Activated CD4-positive, alpha-beta T cell treated with anti-CD3 and anti-CD28 coated beads for 1 hour (primary cell): Measurements from ENCODE around the gene PYM1.

ENCODE experiments used
- DNase-seq: peaks from one replicate; pipeline ENCODE4 v3.0.0-alpha.2; 2020

The PYM1 gene

GRCh38 chr12:55927588-55928502 is at the start of gene PYM1:
PYM1 (minus strand) TSS chr12:55927894; CDS start chr12:55927761, 133 bp downstream.
- DNase-seq: peak; percentile 52

DNA sequence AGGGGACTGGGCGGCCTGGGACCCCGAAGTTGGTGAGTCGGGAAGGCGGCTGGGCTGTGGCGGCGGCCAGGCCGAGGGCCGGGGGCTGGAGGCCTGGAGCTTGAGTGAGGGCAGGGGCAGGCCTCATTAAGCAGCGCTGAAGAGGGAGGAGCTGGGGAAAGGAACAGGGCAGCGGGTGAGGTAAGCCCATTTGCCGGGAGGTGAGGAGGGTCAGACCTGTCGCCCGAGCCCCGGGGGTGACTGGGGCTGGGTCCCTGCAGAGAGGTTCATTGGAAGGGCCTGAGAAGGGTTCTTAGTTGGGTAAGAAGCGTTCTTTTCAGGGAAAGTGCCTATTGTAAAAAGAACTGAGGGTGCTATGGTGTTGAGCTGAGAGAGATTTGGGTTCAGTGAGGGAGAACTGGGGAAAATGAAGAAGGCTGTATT is 46.6 kb upstream of the PYM1 start:
- no peak for DNase-seq

- peak; percentile 97 for DNase-seq
Measured at GRCh38 chr12:55973599-55974307, 46.1 kb upstream of the PYM1 start, which contains the start of gene RAB5B. RAB5B (plus strand) TSS chr12:55974078; CDS start chr12:55986961, 12,883 bp downstream.

DNA sequence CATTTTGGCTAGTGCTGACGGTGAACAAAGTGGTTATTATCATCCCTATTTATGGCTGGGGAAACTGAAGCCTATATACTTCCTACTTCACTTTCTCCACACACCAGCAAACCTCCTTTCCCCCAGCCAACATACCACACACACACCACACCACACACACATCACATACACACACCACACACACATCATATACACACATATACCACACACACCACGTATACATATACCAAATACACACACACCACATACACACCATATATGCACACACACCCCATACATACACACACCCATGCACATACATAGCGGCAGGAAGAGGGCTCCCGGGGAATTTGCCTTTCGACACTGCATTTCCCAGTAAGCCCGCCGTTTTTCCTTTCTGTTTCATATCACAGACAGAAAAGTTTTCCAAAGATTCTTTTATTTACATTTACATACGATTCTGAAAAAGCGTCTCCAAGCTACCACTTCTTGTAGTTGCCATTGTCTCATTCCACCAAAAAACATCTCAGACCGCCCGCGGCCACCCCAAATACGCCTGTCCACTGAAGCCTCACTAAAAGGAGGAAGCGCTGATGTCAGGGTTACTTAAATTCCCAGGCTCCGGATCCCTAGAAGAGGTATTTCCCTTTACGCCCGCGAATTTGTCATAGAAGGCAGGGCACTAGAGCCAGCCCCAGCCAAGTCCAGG is 45.4 kb upstream of the PYM1 start:
- no peak for DNase-seq

DNA sequence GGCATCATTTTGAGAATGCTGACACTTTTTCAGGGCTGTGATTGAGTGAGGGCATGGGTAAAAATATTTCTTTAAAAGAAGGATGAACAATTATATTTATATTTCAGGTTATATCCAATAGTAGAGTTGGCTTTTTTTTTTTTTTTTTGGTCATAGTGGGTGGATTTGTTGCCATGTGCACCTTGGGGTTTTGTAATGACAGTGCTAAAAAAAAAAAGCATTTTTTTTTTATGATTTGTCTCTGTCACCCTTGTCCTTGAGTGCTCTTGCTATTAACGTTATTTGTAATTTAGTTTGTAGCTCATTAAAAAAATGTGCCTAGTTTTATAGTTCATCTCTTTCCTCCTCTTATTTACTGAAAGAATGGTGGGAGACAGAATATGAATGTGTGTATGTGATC is 44.8 kb upstream of the PYM1 start:
- no peak for DNase-seq

DNA sequence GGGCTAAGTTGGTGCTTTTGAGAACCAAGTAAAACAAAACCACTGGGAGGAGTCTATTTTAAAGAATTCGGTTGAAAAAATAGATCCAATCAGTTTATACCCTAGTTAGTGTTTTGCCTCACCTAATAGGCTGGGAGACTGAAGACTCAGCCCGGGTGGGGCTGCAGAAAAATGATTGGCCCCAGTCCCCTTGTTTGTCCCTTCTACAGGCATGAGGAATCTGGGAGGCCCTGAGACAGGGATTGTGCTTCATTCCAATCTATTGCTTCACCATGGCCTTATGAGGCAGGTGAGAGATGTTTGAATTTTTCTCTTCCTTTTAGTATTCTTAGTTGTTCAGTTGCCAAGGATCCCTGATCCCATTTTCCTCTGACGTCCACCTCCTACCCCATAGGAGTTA is 44.3 kb upstream of the PYM1 start:
- no peak for DNase-seq

DNA sequence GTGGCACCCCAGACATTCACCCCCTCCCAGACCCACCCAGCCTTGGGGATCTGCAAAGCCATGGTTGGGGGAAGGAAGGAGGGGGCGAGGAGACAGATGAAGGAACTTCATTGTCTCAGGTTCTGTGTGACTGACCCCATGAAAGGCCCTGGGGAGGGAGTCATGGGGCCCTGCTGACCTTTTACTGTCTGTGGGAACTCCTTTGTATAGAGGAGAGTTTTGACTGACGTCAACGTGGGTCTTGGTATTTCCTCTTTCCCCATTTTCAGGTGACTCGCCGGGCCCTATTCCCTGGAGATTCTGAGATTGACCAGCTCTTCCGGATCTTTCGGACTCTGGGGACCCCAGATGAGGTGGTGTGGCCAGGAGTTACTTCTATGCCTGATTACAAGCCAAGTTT is 43.1 kb upstream of the PYM1 start:
- DNase-seq: no peak

GRCh38 chr12:55969356-55969755 is 41.7 kb upstream of the PYM1 start:
- no peak for DNase-seq

DNA sequence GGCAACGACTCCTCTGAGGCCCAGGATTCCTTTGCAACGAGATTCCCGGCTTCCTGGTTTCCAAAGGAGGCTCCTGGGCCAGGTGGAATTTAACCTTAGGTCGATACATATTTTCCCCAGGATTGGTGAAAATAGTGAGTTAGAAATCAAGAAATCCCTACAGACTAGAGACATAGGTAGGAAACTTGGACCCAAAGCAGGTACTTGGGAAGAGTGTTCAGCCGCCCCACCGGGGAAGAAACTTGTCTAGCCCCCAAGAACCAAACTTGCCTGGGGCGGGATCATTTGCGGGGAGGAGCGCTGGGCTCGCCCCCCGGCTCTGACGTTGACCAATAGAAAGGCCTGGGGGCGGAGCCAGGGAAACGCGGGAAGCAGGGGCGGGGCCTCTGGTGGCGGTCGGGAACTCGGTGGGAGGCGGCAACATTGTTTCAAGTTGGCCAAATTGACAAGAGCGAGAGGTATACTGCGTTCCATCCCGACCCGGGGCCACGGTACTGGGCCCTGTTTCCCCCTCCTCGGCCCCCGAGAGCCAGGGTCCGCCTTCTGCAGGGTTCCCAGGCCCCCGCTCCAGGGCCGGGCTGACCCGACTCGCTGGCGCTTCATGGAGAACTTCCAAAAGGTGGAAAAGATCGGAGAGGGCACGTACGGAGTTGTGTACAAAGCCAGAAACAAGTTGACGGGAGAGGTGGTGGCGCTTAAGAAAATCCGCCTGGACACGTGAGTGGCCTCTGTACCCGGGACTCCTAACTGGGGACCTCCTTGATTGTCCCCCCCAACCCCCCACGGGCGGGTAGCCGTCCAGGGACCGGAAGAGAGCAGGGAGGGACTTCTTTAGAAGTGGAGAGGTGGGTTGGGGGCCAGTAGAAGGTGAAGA is 39.0 kb upstream of the PYM1 start, which contains the start of gene CDK2:
TSS of gene CDK2 (plus strand) at position 423 of the 874 bp plus-strand sequence. CDS start at position 602, 179 bp downstream.
- DNase-seq: peak; percentile 80

- no peak for DNase-seq
Measured at GRCh38 chr12:55965941-55966407, 38.3 kb upstream of the PYM1 start, which contains the start of gene PMEL. PMEL (minus strand) TSS chr12:55966042; CDS start chr12:55966011, 31 bp downstream.

DNA sequence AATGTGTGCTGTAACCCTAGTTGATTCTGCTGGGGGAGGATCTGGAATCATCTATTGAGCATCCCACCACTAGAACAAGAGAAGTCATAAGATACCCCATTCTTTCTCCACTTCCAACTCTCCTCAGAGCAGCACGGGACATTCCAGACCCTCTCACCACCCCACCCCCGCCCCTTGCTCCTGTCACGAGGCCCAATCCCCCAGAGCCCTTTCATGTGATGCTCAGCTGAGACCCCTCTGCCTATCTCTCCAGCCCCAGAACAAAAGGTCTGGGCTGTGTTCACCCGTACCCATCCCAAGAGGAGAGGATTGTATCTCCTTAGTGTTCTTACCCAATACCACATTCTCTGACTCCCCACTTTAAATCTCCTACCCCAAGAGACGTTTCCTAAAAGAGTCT is 37.5 kb upstream of the PYM1 start:
- DNase-seq: no peak

DNA sequence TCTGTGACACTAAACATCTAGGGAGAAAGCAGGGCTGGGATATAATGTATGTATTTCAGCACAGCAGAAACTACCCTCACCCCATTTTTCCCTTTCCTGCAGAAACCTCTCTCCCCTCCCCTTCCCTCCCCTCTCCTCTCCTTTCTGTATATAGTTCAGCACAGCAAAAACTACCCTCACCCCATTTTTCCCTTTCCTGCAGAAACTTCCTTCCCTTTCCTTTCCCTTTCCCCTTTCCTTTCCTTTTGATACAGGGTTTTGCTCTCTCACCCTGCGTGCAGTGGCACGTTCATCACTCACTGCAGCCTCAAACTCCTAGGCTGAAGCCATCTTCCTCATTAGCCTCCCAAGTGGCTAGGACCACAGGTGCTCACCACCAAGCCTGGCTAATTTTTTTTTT is 36.1 kb upstream of the PYM1 start:
- DNase-seq: no peak

- no peak for DNase-seq
Measured at GRCh38 chr12:55957106-55957859, 29.6 kb upstream of the PYM1 start.

- DNase-seq: peak; percentile 39
Measured at GRCh38 chr12:55955800-55956508, 28.3 kb upstream of the PYM1 start.

- no peak for DNase-seq
Measured at GRCh38 chr12:55955344-55955743, 27.6 kb upstream of the PYM1 start.

GRCh38 chr12:55946553-55946952 is 18.9 kb upstream of the PYM1 start:
- no peak for DNase-seq

DNA sequence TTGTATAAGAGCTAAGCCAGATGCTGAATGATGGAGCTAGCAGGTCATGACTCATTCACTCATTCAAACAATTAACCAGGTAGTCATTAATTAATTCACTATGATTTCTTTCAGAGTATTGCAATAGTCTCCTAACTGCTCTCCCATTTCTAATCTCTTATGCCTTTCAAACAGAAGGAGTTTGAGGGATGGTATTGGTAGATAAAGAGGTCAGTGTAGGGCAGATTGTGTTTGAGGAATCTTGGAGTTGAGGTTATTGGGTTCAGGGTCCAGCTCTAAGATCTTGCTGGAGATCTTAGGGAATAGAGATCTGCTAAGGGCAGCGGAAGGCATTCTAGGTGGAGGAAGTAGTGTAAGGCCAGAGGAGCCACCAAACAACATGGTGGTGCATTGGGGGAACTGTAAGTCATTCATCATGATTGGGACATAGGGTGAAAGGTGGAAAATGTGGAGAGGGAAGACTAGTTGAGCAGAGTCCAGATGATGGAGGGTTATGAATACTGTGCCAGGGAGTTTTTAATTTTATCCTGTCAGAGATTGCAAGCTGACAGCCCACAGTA is 15.0 kb upstream of the PYM1 start:
- DNase-seq: no peak

GRCh38 chr12:55942055-55942454 is 14.4 kb upstream of the PYM1 start:
- DNase-seq: no peak

DNA sequence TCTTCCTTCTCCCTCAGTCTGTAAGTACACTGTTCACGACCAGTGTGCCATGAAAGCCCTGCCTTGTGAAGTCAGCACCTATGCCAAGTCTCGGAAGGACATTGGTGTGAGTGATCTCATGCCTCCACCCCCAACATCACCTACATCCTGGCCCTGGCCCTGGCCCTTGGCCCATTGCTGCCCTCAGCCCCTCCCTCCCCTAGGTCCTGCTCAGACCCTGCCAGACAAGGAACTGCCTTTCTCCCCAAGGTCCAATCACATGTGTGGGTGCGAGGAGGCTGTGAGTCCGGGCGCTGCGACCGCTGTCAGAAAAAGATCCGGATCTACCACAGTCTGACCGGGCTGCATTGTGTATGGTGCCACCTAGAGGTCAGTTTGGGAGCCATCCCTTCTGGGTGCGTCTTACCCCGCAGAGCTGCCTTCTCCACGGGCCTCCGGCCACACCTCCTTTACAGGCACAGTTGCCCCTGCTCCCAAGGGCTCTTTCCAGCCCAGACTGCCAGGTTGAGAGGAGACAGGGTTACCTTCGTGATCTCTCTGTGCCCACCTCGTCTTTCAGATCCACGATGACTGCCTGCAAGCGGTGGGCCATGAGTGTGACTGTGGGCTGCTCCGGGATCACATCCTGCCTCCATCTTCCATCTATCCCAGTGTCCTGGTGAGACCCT is 12.5 kb upstream of the PYM1 start:
- peak; percentile 70 for DNase-seq
